ENCODE results near the gene BPIFB6. TPM values are rescaled to one million over a fixed set of nuclear protein-coding genes. Genes with fewer than 3 reads are reported as not detected.

BPIFB6 gene
- polyA plus RNA-seq, 1 of the 3 experiments (the other 2 are of a cell fraction): not detected

DNA sequence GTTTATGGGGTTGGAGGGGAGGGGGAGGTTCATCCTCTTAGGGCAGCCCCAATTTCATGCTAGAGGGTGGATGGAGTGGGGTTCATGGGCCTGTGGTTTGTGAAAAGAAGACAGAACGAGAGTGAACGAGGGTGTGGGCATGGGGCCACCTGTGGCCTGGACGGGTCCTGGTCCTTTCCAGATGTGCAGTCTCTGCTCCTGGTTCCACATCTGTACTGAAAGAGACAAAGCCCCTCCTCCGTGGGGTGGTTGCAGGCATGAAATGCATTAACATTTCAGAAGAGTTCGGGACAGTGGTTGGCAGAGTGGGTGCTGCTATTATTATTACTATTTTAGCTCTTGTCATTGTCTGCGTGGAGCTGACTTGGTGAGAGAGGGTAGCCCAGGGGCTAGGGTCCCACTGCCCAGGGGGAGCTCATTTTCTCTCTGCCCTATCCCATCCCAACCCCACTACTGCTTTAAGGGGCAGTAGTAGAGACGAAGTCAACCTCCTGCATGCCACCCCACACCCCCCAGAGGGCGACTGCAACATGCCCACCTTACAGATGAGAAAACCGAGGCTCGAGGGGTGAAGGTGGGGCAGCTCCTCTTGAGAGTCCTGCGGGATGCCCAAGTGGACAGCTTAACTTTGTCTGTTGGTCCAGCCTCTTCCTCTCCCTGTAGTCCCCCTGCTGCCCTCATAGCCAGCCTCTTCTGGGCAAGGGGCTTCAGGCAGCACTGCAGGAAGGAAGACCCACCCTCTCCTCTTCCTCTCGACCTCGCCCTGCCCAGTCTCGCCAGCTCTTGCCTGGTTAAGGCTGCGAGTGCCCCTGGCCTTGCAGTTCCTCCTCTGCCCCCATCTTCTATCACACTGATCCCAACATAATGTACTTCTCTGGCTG, 15.5 kb upstream of the BPIFB6 start:
- Histone ChIP-seq H3K4me2 (no peak overlapping the region), H3K79me2 (ENCODE audit: insufficient read depth) (no peaks in the 10 kb centered on the region), H3F3A (replicated peaks; ENCODE audit: insufficient read depth) (no peaks in the 10 kb centered on the region), H4K20me1 (ENCODE audit: insufficient read depth) (no peaks in the 10 kb centered on the region), H2AFZ (ENCODE audit: low read depth) (no peak overlapping the region), H3K36me3 (replicated peaks in 1 of 2; ENCODE audit: control insufficient read depth in 1 of 2, insufficient read depth in 2 of 2, low read length in 1 of 2) (no peaks in the 10 kb centered on the region), H3K9me2 (no peaks in the 10 kb centered on the region), H3K9ac (no peak overlapping the region), H3K27me3 (ENCODE audit: insufficient read depth) (peaks cover 64% of the 10 kb centered on the region), H3K4me3 (ENCODE audit: low read depth in 2 of 2, low read length in 1 of 2) (no peak overlapping the region), H3K4me1 (ENCODE audit: control insufficient read depth in 1 of 2, insufficient read depth in 2 of 2, low read depth in 1 of 2, low read length in 1 of 2) (no peaks in the 10 kb centered on the region), H3K9me3 (no peaks in the 10 kb centered on the region), H3K27ac (ENCODE audit: low read depth in 2 of 2, low read length in 1 of 2) (no peak overlapping the region)
- CTCF ChIA-PET: interaction anchor here (1.0 to 1.5 kb wide), 2 partner anchors 11 to 71 kb away, joined by 3 to 5 read pairs; no protein-coding TSS in a partner anchor
- TF ChIP-seq, protein P1, sequence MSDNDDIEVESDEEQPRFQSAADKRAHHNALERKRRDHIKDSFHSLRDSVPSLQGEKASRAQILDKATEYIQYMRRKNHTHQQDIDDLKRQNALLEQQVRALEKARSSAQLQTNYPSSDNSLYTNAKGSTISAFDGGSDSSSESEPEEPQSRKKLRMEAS (IDR thresholded peaks at IDR 0.05; ENCODE audit: low read depth): no peak
- TF ChIP-seq GABPA (IDR thresholded peaks at IDR 0.05; ENCODE audit: low read depth) (no peak), FOXM1 (IDR thresholded peaks at IDR 0.05; ENCODE audit: low read depth) (no peak), RAD21 (IDR thresholded peaks at IDR 0.05; ENCODE audit: low read length) (no peak), NRF1 (IDR thresholded peaks at IDR 0.05; ENCODE audit: low read depth, low read length) (no peak), RXRA (IDR thresholded peaks at IDR 0.05; ENCODE audit: borderline replicate concordance, low read depth) (no peak), EP300 (IDR thresholded peaks at IDR 0.05; ENCODE audit: borderline replicate concordance in 1 of 2, low read depth in 1 of 2, low read length in 1 of 2) (no peak), SIN3A (IDR thresholded peaks at IDR 0.05; ENCODE audit: borderline replicate concordance, low read depth, low read length) (no peak), MEF2A (IDR thresholded peaks at IDR 0.05; ENCODE audit: borderline replicate concordance, low read depth) (no peak), FOXJ3 (CRISPR knock-in tag; IDR thresholded peaks at IDR 0.05) (no peak), CHD2 (IDR thresholded peaks at IDR 0.05; ENCODE audit: low read length, partially characterized antibody) (no peak)
- TF ChIP-seq, protein P2, sequence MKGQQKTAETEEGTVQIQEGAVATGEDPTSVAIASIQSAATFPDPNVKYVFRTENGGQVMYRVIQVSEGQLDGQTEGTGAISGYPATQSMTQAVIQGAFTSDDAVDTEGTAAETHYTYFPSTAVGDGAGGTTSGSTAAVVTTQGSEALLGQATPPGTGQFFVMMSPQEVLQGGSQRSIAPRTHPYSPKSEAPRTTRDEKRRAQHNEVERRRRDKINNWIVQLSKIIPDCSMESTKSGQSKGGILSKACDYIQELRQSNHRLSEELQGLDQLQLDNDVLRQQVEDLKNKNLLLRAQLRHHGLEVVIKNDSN (IDR thresholded peaks at IDR 0.05; ENCODE audit: borderline replicate concordance, low read depth): no peak
- TF ChIP-seq, protein P3, sequence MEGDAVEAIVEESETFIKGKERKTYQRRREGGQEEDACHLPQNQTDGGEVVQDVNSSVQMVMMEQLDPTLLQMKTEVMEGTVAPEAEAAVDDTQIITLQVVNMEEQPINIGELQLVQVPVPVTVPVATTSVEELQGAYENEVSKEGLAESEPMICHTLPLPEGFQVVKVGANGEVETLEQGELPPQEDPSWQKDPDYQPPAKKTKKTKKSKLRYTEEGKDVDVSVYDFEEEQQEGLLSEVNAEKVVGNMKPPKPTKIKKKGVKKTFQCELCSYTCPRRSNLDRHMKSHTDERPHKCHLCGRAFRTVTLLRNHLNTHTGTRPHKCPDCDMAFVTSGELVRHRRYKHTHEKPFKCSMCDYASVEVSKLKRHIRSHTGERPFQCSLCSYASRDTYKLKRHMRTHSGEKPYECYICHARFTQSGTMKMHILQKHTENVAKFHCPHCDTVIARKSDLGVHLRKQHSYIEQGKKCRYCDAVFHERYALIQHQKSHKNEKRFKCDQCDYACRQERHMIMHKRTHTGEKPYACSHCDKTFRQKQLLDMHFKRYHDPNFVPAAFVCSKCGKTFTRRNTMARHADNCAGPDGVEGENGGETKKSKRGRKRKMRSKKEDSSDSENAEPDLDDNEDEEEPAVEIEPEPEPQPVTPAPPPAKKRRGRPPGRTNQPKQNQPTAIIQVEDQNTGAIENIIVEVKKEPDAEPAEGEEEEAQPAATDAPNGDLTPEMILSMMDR (IDR thresholded peaks at IDR 0.05): no peak
- 1% methylated on average over 15 of the region's 15 CpGs for WGBS (ENCODE audit: low lambda C conversion rate)
- POLR2A ChIA-PET: no interaction called here
- no peak for DNase-seq

DNA sequence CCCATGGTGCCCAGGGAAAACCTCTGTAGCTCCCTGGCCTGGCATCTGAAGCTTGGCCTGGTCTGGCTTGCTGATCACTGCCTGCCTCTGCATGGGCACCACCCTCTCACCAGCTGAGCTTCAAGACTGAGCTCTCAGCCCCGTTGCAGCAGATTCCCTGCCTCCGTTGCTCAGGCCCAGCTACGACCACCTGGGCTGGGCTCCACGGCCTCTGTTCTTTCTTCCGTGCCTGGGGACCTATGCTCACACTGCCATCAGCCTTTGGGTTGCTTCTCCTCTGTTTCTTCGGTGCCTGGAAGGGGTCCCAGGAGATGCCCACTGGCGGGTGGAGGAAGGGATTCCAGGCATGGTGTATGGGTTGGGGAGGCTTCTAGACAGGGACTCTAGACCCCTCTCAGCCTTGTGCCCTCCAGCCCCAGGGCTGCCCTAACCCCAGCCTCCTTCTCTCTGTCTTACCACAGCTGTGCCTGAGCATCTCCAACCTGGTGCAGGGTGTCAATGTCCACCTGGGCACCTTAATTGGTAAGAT, 14.8 kb upstream of the BPIFB6 start:
- POLR2A ChIA-PET: no interaction called here
- H3K36me3 ChIP-seq (replicated peaks in 1 of 2; ENCODE audit: control insufficient read depth in 1 of 2, insufficient read depth in 2 of 2, low read length in 1 of 2): no peaks in the 10 kb centered on the region
- H2AFZ ChIP-seq (ENCODE audit: low read depth): no peak overlapping the region
- no peak overlapping the region for H3K4me3 ChIP-seq (ENCODE audit: low read depth in 2 of 2, low read length in 1 of 2)
- no peak overlapping the region for H3K4me2 ChIP-seq
- no peaks in the 10 kb centered on the region for H3K9me2 ChIP-seq
- H3K27me3 ChIP-seq (ENCODE audit: insufficient read depth): peaks cover 65% of the 10 kb centered on the region
- H4K20me1 ChIP-seq (ENCODE audit: insufficient read depth): no peaks in the 10 kb centered on the region
- WGBS (ENCODE audit: low lambda C conversion rate): 8% methylated on average over 6 of the region's 7 CpGs
- no peaks in the 10 kb centered on the region for H3K9me3 ChIP-seq
- no peaks in the 10 kb centered on the region for H3K79me2 ChIP-seq (ENCODE audit: insufficient read depth)
- no peaks in the 10 kb centered on the region for H3F3A ChIP-seq (replicated peaks; ENCODE audit: insufficient read depth)
- H3K4me1 ChIP-seq (ENCODE audit: control insufficient read depth in 1 of 2, insufficient read depth in 2 of 2, low read depth in 1 of 2, low read length in 1 of 2): no peaks in the 10 kb centered on the region
- no peak overlapping the region for H3K9ac ChIP-seq
- no peak for DNase-seq
- CTCF ChIA-PET: interaction anchor here (1.0 to 1.5 kb wide), 2 partner anchors 11 to 71 kb away, joined by 3 to 5 read pairs; no protein-coding TSS in a partner anchor
- H3K27ac ChIP-seq (ENCODE audit: low read depth in 2 of 2, low read length in 1 of 2): no peak overlapping the region
- no peak for TF ChIP-seq FOXJ3 (CRISPR knock-in tag; IDR thresholded peaks at IDR 0.05)
- TF ChIP-seq, protein P4, sequence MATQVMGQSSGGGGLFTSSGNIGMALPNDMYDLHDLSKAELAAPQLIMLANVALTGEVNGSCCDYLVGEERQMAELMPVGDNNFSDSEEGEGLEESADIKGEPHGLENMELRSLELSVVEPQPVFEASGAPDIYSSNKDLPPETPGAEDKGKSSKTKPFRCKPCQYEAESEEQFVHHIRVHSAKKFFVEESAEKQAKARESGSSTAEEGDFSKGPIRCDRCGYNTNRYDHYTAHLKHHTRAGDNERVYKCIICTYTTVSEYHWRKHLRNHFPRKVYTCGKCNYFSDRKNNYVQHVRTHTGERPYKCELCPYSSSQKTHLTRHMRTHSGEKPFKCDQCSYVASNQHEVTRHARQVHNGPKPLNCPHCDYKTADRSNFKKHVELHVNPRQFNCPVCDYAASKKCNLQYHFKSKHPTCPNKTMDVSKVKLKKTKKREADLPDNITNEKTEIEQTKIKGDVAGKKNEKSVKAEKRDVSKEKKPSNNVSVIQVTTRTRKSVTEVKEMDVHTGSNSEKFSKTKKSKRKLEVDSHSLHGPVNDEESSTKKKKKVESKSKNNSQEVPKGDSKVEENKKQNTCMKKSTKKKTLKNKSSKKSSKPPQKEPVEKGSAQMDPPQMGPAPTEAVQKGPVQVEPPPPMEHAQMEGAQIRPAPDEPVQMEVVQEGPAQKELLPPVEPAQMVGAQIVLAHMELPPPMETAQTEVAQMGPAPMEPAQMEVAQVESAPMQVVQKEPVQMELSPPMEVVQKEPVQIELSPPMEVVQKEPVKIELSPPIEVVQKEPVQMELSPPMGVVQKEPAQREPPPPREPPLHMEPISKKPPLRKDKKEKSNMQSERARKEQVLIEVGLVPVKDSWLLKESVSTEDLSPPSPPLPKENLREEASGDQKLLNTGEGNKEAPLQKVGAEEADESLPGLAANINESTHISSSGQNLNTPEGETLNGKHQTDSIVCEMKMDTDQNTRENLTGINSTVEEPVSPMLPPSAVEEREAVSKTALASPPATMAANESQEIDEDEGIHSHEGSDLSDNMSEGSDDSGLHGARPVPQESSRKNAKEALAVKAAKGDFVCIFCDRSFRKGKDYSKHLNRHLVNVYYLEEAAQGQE (IDR thresholded peaks at IDR 0.05; ENCODE audit: low read depth, low read length): no peak
- no peak for TF ChIP-seq TCF12 (IDR thresholded peaks at IDR 0.05)
- TF ChIP-seq, protein P2 (IDR thresholded peaks at IDR 0.05; ENCODE audit: borderline replicate concordance, low read depth): no peak
- TF ChIP-seq, protein P5, sequence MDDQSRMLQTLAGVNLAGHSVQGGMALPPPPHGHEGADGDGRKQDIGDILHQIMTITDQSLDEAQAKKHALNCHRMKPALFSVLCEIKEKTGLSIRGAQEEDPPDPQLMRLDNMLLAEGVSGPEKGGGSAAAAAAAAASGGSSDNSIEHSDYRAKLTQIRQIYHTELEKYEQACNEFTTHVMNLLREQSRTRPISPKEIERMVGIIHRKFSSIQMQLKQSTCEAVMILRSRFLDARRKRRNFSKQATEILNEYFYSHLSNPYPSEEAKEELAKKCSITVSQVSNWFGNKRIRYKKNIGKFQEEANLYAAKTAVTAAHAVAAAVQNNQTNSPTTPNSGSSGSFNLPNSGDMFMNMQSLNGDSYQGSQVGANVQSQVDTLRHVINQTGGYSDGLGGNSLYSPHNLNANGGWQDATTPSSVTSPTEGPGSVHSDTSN (IDR thresholded peaks at IDR 0.05): no peak

All from SK-N-SH (cell line).